Activated naive CD4-positive, alpha-beta T cell treated with anti-CD3 and anti-CD28 coated beads, Interleukin-2, amount 50 U/mL, for 72 hours (primary cell): ENCODE results near the gene FTO. TPM values are rescaled to one million over a fixed set of nuclear protein-coding genes. Genes with fewer than 3 reads are reported as not detected.

ENCODE experiments used
- ATAC-seq, 2 donors: fragments of 150-1000 bp; cut with Tn5 transposase; 2 replicates each; pipeline ENCODE4 v1.10.0; 2021; ENCODE audit warnings: mild to moderate bottlenecking in 2 of 2, moderate library complexity in 2 of 2
- DNase-seq, 2 donors: peaks; one replicate each; pipeline ENCODE4 v3.0.0; 2021 to 2022; ENCODE audit warnings: low spot score in 2 of 2
- H3K27ac Mint-ChIP-seq, 2 donors: one replicate each; pipeline ENCODE4 v1.8.0; 2022; ENCODE audit warnings: mild to moderate bottlenecking in 2 of 2, mixed read lengths in 2 of 2
- H3K36me3 Mint-ChIP-seq, 2 donors: one replicate each; pipeline ENCODE4 v1.8.0; 2022; ENCODE audit warnings: mixed read lengths in 2 of 2
- H3K9me3 Mint-ChIP-seq, 2 donors: one replicate each; pipeline ENCODE4 v1.8.0; 2022; ENCODE audit warnings: mixed read lengths in 2 of 2
- total RNA-seq, 2 donors: library from RNA; stranded (reverse); gene quantifications; one replicate each; pipeline ENCODE4 v1.2.3, GENCODE V29; 2022

The FTO gene
- total RNA-seq, 2 donors from 2014 or later: 57.5 to 63.1 TPM

DNA sequence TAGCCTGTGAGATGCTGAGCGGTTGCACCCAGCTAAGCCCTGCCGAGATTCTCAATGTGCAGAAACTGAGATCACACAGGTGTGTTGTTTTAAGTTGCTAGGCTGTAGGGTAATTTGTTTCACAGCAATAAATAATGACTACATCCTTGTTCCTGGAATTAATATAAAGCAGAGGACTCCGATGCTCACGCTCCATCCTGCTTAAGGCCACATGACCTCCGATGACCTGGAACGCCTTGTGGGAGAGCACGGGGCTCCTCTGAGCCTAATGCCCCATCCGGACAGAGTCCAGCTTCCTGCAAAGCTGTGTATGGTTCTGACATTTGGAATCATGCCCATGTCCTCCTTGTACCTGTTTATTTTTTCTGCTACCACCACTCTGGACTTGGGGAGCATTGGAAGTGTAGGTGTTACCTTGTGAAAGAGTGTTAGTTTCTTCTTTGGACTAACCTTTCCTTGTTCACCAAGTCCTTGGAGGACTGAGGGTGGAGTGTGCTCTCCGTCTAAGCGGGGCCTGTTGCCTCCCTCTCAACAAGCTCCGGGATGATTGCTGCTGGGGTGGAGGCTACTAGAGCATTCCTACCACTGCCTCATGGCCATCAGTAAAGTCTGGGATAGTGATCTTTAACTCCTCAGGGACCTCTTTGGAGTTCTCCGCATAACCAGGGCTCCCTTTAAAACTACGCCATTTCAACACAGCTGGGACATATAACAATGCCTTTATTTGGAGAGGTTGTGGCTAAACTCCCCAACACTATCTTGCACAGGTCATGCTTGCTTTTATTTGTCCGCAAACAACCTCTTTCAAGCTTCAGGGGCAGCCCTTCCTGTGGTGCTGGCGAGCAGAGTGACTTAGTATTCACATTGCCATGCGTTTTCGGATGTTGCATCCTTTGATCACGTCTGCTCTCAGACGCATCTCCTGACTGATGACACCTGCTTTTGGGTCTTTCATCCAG, 457.3 kb downstream of the FTO start:
- no peak for DNase-seq

GRCh38 chr16:54163197-54163843, 459.4 kb downstream of the FTO start:
- Mint-ChIP-seq H3K9me3 (peaks cover 4 to 13% of the 10 kb centered on the region in 2 donors), H3K36me3 (no peaks in the 10 kb centered on the region), H3K27ac (no peak overlapping the region)
- DNase-seq (no peak), ATAC-seq (no peak)

More for the DNA sequence above, 457.3 kb downstream of the FTO start:
- H3K27ac Mint-ChIP-seq: no peak overlapping the region
- peaks cover 12 to 15% of the 10 kb centered on the region in 2 donors for H3K9me3 Mint-ChIP-seq
- ATAC-seq: no peak
- no peaks in the 10 kb centered on the region for H3K36me3 Mint-ChIP-seq

- H3K36me3 Mint-ChIP-seq: no peaks in the 10 kb centered on the region
- H3K27ac Mint-ChIP-seq: no peak overlapping the region
- peaks cover 0 to 6% of the 10 kb centered on the region in 2 donors for H3K9me3 Mint-ChIP-seq
- no peak for DNase-seq
- no peak for ATAC-seq
Measured at GRCh38 chr16:54164789-54165173, 460.8 kb downstream of the FTO start.

GRCh38 chr16:54165174-54165911, 461.4 kb downstream of the FTO start:
- H3K9me3 Mint-ChIP-seq: peaks cover 0 to 6% of the 10 kb centered on the region in 2 donors
- no peak for ATAC-seq
- DNase-seq: no peak
- no peaks in the 10 kb centered on the region for H3K36me3 Mint-ChIP-seq
- no peak overlapping the region for H3K27ac Mint-ChIP-seq

DNA sequence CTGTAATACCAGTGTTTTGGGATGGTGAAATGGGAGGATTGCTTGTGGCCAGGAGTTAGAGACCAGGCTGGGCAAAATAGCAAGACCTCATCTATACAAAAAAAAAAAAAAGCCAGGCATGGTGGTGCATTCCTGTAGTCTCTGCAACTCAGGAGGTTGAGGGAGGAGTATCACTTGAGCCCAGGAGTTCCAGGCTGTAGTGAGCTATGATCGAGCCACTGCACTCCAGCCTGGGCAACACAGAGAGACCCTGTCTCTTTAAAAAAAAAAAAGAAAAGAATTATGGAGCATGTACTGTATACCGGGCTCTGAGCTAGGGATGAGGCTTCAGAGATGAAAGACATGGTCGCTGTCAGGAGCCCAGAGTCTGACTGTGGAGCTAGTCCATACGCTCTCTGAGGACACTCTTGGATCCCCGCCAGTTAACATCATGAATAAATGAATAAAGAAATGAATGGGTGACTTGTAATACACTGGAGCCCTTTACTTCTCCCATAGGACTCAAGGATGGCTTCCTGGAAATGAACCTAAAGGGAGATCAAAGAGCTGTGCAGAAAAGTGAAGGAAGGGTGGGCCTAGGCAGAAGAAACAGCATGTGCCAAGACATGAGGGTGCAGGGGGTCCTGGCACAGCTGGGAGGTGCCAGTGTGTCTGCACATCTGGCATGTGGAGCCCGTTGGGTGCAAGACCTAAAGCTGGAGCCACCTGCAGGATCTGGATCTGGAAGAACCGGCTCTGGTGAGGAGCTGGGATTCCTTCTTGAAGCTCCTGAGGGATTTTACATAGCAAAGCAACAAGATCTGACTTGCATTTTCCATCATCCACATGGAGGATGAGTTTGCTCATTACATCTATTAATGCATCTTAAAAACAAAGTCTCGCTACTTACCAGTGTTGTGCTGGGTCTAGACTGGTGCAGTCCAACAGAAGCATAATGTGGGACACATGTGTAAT, 462.2 kb downstream of the FTO start:
- peaks cover 0 to 6% of the 10 kb centered on the region in 2 donors for H3K9me3 Mint-ChIP-seq
- ATAC-seq (no peak), DNase-seq (no peak)
- H3K27ac Mint-ChIP-seq: peak overlapping the region in 1 of 2 donors; percentile 25
- no peaks in the 10 kb centered on the region for H3K36me3 Mint-ChIP-seq

DNA sequence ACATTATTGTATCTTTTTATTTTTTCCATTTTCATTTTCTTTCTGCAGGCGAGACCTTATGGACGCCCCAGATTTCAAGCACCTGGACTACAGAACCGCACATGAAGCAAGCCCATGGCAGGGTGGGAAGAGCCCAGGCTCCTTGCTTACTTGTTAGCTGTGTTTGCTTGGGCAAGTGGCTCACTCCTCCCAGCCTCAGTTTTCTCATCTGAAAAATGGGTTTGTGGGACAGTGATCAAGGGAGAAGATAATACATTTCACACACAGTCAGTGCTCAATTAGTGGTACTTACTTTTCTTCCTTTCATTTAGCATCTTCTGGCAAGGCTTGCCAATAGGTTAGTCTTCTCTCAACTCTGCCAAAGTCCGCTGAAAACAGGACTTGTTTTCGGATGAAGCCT, 465.2 kb downstream of the FTO start:
- no peak for ATAC-seq
- Mint-ChIP-seq H3K36me3 (no peaks in the 10 kb centered on the region), H3K27ac (no peak overlapping the region)

GRCh38 chr16:54171626-54172537, 467.9 kb downstream of the FTO start:
- Mint-ChIP-seq H3K9me3 (peaks cover 0 to 6% of the 10 kb centered on the region in 2 donors), H3K36me3 (no peaks in the 10 kb centered on the region), H3K27ac (no peak overlapping the region)
- no peak for DNase-seq
- no peak for ATAC-seq

More for the DNA sequence above, 465.2 kb downstream of the FTO start:
- DNase-seq: no peak
- peaks cover 0 to 6% of the 10 kb centered on the region in 2 donors for H3K9me3 Mint-ChIP-seq

DNA sequence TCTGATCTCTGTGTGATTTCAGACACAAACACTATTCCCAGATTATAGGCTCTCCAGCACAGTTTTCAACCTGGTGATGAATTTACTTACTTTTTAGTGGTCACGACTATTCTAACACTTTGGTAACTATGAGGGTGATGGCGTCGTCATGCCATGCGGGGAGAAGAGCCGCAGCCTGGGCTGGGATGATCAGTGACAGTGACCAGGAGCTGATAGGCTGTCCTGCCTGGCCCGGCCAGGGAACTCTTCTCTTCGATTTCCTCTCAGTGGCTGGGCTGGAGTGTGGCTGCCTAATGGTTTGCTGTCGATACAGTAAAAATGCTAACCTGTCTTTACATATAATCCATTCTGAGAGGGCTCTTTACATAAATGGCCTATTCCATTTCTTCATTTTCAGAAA, 469.5 kb downstream of the FTO start:
- no peaks in the 10 kb centered on the region for H3K9me3 Mint-ChIP-seq
- H3K36me3 Mint-ChIP-seq: no peaks in the 10 kb centered on the region
- no peak overlapping the region for H3K27ac Mint-ChIP-seq
- ATAC-seq (no peak), DNase-seq (no peak)

- ATAC-seq (no peak), DNase-seq (no peak)
- H3K27ac Mint-ChIP-seq: no peak overlapping the region
- H3K36me3 Mint-ChIP-seq: no peaks in the 10 kb centered on the region
- H3K9me3 Mint-ChIP-seq: no peaks in the 10 kb centered on the region
Measured at GRCh38 chr16:54174201-54174600, 470.2 kb downstream of the FTO start.

DNA sequence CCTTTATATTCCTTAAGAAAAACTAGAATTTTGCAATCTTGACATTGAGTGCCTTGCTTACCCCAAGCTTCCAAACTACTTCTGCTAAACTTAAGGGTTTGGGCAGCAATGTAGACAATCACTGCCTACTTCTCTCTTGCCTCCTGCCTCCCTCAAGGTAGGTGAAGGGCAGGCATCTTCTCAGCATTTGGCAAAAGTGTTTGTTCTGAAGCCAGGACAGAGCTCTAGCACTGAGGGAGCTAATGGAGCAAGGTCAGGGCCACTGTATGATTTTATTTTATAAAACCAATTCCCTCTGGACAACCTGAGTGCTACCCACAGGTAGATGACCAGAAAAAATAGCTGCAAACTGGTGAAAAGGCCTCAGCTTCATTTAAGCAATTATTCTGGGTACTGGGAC, 470.8 kb downstream of the FTO start:
- no peaks in the 10 kb centered on the region for H3K9me3 Mint-ChIP-seq
- no peak for DNase-seq
- H3K27ac Mint-ChIP-seq: no peak overlapping the region
- ATAC-seq: no peak
- no peaks in the 10 kb centered on the region for H3K36me3 Mint-ChIP-seq

GRCh38 chr16:54175169-54175551, 471.2 kb downstream of the FTO start:
- Mint-ChIP-seq H3K27ac (no peak overlapping the region), H3K36me3 (no peaks in the 10 kb centered on the region), H3K9me3 (no peaks in the 10 kb centered on the region)
- DNase-seq (no peak), ATAC-seq (no peak)

DNA sequence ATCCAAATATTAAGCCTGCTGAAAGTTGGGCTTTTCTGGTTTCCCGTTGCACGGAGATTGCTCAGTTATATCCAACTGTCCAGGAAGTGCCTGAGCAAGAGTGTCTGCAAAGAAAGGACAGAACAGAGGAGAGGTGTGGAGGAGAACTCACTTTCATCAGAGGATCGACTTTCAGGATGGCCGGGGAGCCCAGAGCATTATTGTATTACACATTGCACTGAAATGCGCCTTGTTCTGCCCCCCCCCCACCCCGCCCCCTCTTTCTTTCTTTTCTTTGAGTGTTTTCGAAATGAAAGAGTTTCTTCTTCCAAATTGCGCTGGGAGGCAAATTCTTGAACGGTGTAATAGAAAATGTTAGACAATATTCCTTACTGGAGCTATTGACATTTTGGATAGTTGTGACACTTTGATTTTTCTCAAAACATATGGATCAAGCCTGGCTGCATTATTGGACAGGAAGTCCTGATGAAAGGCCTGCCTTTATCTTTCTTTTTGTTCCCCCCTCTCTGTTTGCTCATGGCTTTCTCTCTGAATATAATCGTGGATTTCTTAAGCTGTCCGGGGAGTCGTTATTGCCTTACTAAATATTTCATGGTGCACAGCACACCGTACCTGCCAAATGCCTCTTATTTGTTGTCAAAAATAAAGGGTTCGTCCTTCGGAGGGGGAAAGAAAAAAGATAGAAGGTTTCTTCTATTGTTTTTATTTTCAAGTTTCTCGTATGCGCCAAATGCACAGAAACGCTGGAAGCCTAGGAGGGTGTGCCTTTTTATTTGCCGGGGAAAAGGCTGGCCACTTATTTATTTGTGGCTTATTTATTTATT, 471.8 kb downstream of the FTO start:
- ATAC-seq (no peak), DNase-seq (no peak)
- Mint-ChIP-seq H3K27ac (no peak overlapping the region), H3K36me3 (no peaks in the 10 kb centered on the region), H3K9me3 (no peaks in the 10 kb centered on the region)

- H3K27ac Mint-ChIP-seq: no peak overlapping the region
- no peak for ATAC-seq
- H3K9me3 Mint-ChIP-seq: no peaks in the 10 kb centered on the region
- DNase-seq: no peak
- no peaks in the 10 kb centered on the region for H3K36me3 Mint-ChIP-seq
Measured at GRCh38 chr16:54176376-54176901, 472.5 kb downstream of the FTO start.

DNA sequence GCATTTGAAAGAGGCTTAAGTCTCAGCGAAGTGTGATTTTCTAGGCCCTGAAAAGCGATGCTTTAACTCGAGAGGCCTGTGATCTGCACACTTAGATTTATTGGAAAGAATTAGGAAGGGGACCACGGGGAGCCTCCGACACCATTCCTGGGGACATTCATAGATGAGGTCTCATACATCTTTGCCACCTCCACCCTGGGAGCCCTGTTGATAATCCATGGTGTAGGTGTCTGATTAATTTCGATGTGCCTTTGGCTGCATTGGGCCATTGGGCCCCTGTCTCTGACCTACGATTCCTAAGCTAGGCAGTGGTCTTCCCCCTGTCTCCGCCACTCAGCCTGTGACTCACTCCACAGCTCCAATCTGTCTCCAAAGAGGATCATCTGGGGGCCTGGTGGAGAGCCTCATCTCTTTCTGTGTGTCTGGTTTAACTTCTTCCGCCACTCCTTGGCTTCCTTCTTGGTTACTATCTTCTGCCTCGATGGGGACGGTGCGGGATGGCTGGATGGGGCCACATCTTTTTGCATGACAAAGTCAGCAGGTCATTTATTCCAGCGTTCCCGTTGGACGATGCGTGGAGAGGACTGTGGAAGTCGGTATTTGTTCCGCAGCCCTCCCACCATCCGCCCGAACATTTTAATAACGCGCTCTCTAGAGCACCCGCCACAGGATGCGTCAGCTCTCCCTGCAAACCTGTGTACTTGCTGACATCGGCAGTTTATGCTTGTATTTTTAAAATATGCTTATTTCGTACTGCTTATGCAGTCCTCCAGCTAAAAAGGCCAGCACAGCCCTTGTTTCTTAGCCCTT, 473.3 kb downstream of the FTO start:
- ATAC-seq: no peak
- Mint-ChIP-seq H3K27ac (no peak overlapping the region), H3K9me3 (no peaks in the 10 kb centered on the region), H3K36me3 (no peaks in the 10 kb centered on the region)
- DNase-seq: no peak
